DND-41 (cell line): ENCODE data around the gene SGMS1.

Experiments used
- ATAC-seq: fragments of 200-7000 bp; cut with Tn5 transposase; 3 replicates; pipeline ENCODE4 v1.9.1; 2021; ENCODE audit warnings: low read depth; ENCODE audit not compliant: insufficient read depth
- DNase-seq: peaks from one replicate; pipeline ENCODE4 v3.0.0-alpha.2; 2020
- H2AFZ ChIP-seq: 2 replicates; pipeline ENCODE4 v1.6.0; 2012; ENCODE audit warnings: low read depth, low read length
- H3K27ac ChIP-seq: 2 replicates; pipeline ENCODE4 v1.5.1; 2012; ENCODE audit warnings: low read length, inconsistent platforms
- H3K27me3 ChIP-seq: fragments of 200-600 bp; sonication (generic); 2 replicates; pipeline ENCODE4 v1.6.0; 2012; ENCODE audit warnings: low read length, mild to moderate bottlenecking, inconsistent platforms; ENCODE audit not compliant: insufficient read depth, poor library complexity
- H3K36me3 ChIP-seq: 2 replicates; pipeline ENCODE4 v1.5.1; 2012; ENCODE audit warnings: low read length, inconsistent platforms; ENCODE audit not compliant: insufficient read depth
- H3K4me1 ChIP-seq: 2 replicates; pipeline ENCODE4 v1.5.1; 2012; ENCODE audit warnings: mild to moderate bottlenecking, low read length; ENCODE audit not compliant: insufficient read depth
- H3K4me2 ChIP-seq: 2 replicates; pipeline ENCODE4 v1.6.0; 2012; ENCODE audit warnings: mild to moderate bottlenecking, moderate library complexity, low read length, inconsistent platforms; ENCODE audit not compliant: insufficient read depth
- H3K4me3 ChIP-seq, 2 experiments: fragments of 200-600 bp in 1 of 2; shearing (Covaris generic) in 1 of 2; 2 replicates each; pipeline ENCODE4 v1.5.1; 2012 to 2016; ENCODE audit warnings: inconsistent platforms in 2 of 2, low read length in 2 of 2, mild to moderate bottlenecking in 2 of 2, low read depth in 1 of 2, moderate library complexity in 1 of 2
- H3K79me2 ChIP-seq: 2 replicates; pipeline ENCODE4 v1.6.0; 2012; ENCODE audit warnings: low read length, inconsistent platforms; ENCODE audit not compliant: insufficient read depth
- H3K9ac ChIP-seq: 2 replicates; pipeline ENCODE4 v1.6.0; 2012; ENCODE audit warnings: low read depth, mild to moderate bottlenecking, inconsistent platforms, low read length, moderate library complexity
- H3K9me3 ChIP-seq: 2 replicates; pipeline ENCODE4 v1.5.1; 2012; ENCODE audit warnings: low read length, moderate library complexity, mild to moderate bottlenecking, inconsistent platforms; ENCODE audit not compliant: insufficient read depth, severe bottlenecking
- H4K20me1 ChIP-seq: 2 replicates; pipeline ENCODE4 v1.6.0; 2012; ENCODE audit warnings: low read length; ENCODE audit not compliant: insufficient read depth
- CTCF ChIP-seq: IDR thresholded peaks from 2 replicates; pipeline ENCODE4 v1.5.1; 2012; ENCODE audit warnings: borderline replicate concordance, low read length, moderate library complexity, mild to moderate bottlenecking; ENCODE audit not compliant: poor library complexity, severe bottlenecking; ENCODE audit errors: extremely low read depth
- EZH2 ChIP-seq: IDR thresholded peaks from 3 replicates; pipeline ENCODE4 v1.6.1; 2012; ENCODE audit warnings: borderline replicate concordance, low read depth, mild to moderate bottlenecking, moderate library complexity, low read length, inconsistent platforms; ENCODE audit not compliant: severe bottlenecking

SGMS1 gene

GRCh38 chr10:50334273-50334672 is 289.5 kb downstream of the SGMS1 start:
- DNase-seq (no peak), ATAC-seq (no peak)
- Histone ChIP-seq H3K79me2 (no peaks in the 10 kb centered on the region), H3K27me3 (no peaks in the 10 kb centered on the region), H4K20me1 (no peaks in the 10 kb centered on the region), H3K4me1 (no peaks in the 10 kb centered on the region), H2AFZ (no peak overlapping the region), H3K4me2 (no peak overlapping the region), H3K27ac (no peak overlapping the region), H3K4me3 (no peak overlapping the region), H3K9ac (no peak overlapping the region), H3K9me3 (no peaks in the 10 kb centered on the region), H3K36me3 (no peaks in the 10 kb centered on the region)
- TF ChIP-seq EZH2, result no peak
- no peak for TF ChIP-seq CTCF

- ATAC-seq (no peak), DNase-seq (no peak)
- no peak overlapping the region for H3K9ac ChIP-seq
- no peak overlapping the region for H2AFZ ChIP-seq
- H3K9me3 ChIP-seq, result no peaks in the 10 kb centered on the region
- no peaks in the 10 kb centered on the region for H4K20me1 ChIP-seq
- no peak overlapping the region for H3K4me3 ChIP-seq
- TF ChIP-seq CTCF (no peak), EZH2 (no peak)
- no peaks in the 10 kb centered on the region for H3K27me3 ChIP-seq
- H3K27ac ChIP-seq, result no peak overlapping the region
- H3K79me2 ChIP-seq, result no peaks in the 10 kb centered on the region
- no peaks in the 10 kb centered on the region for H3K4me1 ChIP-seq
- no peaks in the 10 kb centered on the region for H3K36me3 ChIP-seq
- H3K4me2 ChIP-seq, result no peak overlapping the region
Observed at GRCh38 chr10:50333872-50334271, 289.9 kb downstream of the SGMS1 start.

- no peak for TF ChIP-seq EZH2
- TF ChIP-seq CTCF, result no peak
Observed at GRCh38 chr10:50332108-50332842, 291.5 kb downstream of the SGMS1 start.

More at GRCh38 chr10:50332108-50332842, 291.5 kb downstream of the SGMS1 start:
- H3K27ac ChIP-seq, result no peak overlapping the region
- DNase-seq, result no peak
- no peaks in the 10 kb centered on the region for H3K27me3 ChIP-seq
- no peak overlapping the region for H3K4me3 ChIP-seq
- no peak for ATAC-seq
- no peaks in the 10 kb centered on the region for H3K9me3 ChIP-seq
- H2AFZ ChIP-seq, result no peak overlapping the region
- no peak overlapping the region for H3K4me2 ChIP-seq
- no peaks in the 10 kb centered on the region for H4K20me1 ChIP-seq
- H3K4me1 ChIP-seq, result no peaks in the 10 kb centered on the region
- no peaks in the 10 kb centered on the region for H3K79me2 ChIP-seq
- H3K9ac ChIP-seq, result no peak overlapping the region
- H3K36me3 ChIP-seq, result no peaks in the 10 kb centered on the region
